ENCODE data around the gene EFCAB5.
A peak's percentile ranks its signal among the peaks of the same experiment; 100 is the strongest.
"Not testable (repeated sequence)": the region's sequence is repeated elsewhere in the genome, so short reads cannot be mapped to it uniquely, and the experiment has no call there.

EFCAB5 gene

DNA sequence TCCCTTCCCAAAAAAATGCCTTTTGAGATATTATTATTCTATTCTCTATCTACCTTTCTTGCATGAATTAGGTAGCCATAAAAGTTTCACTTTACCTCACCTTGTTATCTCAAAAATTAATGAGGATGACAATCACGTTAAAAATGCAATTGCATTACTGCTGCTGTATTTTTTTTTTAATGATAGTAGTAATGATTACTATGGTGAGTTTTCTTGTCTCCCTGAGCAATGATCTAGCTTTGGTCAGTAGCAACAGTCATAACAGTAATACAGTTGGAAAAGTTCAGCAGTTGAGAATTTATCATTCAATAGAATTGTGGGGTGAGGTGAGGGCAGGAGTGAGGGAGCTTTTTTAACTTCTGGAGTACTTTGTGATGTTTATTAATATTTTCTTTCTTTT is at the start of gene EFCAB5:
EFCAB5 (plus strand) TSS at position 301 of the 400 bp plus-strand sequence. CDS start 163 bp downstream, outside the sequence.
- DNase-seq = no peak

DNA sequence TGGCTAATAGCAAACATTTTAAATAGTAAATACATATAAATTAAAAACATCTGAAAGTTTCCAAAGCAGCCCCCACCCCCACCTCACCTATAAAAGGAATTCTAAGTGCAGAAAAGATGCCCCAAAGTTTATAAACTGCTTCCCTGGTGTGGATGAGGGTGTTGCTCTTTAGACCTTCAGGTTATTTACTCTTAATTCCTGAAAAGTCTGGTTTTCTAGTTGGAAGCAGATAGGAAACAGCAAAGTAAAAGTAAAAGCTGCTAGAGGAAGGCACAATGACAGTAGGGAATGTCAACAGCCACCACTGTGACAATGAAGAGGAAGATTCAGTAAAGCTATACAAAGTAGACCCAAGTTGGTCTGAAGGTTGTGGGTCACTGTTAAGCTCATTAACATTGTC is 49.2 kb upstream of the EFCAB5 start:
- no peak for DNase-seq

DNA sequence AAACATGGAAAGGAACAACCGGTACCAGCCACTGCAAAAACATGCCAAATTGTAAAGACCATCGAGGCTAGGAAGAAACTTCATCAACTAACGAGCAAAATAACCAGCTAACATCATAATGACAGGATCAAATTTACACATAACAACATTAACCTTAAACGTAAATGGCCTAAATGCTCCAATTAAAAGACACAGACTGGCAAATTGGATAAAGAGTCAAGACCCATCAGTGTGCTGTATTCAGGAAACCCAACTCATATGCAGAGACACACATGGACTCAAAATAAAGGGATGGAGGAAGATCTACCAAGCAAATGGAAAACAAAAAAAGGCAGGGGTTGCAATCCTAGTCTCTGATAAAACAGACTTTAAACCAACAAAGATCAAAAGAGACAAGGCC is 44.3 kb upstream of the EFCAB5 start:
- DNase-seq = not testable (repeated sequence)

DNA sequence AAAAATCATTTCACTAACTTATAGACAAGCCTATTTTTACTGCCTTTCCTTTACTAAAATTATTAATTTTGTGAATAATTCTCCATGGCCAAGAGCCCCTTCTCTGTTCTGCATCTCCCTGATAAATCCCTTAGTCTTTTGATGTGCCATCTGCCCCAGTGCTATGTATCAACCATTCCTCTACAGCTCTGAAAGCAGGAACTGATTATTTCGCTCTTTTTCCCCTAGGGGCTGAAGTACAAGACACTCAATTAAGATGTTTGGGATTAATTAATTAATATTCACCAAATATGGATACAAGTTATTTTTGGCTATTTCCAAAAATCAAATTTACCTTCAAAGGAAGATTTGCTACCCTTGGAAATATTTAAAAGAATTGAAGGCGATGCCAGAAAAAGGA is 38.0 kb upstream of the EFCAB5 start:
- no peak for DNase-seq

DNA sequence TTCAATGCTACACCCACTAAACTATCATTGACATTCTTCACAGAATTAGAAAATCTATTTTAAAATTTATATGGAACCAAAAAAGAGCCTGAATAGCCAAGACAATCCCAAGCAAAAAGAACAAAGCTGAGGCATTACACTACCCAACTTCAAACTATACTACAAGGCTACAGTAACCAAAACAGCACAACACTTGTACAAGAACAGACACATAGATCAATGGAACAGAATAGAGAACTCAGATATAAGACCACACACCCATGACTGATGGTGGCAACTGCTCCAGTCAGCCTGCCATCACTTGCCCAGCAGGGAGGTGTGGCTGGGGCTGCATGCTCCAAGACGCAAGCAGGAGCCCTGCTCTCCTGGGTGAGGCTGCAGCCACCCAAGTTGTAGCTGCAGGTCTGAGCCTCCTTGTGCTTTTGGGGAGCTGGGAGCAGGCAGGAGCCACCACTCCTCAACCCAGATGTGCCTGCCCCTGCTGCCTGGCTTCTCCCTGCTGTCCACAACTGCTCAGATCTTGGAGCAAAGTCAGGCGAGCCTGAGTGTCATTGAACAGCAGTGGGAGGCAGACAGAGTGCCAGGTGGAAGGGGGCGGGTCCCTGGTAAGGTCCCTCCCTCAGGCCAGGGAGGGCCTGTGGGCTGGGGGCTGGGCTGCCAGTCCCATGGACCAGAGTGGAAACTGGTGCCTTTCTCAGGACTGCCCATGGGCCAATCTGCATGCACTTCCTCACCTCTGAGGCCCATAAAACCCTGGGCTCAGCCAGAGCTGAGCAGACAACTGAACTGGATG is 36.2 kb upstream of the EFCAB5 start:
- DNase-seq = no peak

DNA sequence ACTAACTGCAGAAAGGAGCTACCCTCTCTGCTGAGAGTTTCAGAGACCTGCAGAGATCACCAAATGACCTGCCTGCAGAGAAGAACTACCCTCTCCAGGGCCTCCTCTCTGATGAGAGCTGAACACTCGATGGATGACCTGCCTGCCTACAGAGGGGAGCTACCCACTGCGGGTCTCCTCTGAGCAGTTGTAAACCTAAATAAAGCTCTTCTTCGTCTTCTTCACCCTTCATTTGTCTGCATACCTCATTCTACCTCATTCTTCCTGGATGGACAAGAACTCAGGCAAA is 35.6 kb upstream of the EFCAB5 start:
- no peak for DNase-seq

DNA sequence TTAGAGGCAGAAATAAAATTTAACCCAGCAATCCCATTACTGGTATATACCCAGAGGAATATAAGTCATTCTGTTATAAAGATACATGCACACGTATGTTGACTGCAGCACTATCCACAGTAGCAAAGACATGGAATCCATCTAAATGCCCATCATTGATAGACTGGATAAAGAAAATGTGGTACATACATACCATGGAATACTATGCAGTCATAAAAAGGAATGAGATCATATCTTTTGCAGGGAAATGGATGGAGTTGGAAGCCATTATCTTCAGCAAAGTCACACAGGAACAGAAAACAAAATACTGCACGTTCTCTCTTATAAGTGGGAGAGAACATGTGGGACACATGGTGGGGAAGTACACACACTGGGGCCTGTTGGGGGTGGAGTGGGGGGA is 34.5 kb upstream of the EFCAB5 start:
- DNase-seq = no peak

DNA sequence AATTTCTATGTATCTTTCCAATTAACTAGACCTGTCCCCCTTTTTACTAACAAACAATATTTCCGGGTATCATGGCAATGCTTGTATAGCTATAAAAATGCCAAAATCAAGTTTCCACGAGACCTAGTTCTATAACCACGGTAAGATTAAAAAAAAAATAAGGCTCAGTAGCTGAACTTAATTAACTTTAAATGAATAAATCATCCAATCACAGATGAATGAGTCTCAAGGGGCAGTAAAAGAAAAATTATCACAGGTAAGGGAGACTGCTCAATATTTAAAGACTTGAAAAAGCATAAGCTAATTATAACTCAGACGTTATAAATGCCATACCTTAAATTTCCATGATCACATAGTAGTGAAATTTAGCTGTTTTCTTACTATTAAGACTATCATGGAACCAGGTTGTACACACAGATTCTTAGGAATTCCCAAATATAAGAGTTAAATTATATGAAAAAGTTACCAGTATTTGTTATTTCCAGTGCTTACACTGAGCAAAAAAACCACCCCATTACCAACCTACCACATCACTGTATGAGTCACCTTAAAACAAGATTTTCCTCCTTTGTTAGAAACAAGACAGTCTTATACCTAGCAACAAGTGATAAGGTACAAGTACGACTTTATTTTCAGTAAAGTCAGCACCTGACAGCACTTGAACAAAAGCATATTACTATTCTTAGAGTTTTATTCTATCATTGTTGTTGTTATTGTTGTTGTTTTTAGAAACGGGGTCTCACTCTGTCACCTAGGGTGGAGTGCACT is 32.0 kb upstream of the EFCAB5 start:
- no peak for DNase-seq

DNA sequence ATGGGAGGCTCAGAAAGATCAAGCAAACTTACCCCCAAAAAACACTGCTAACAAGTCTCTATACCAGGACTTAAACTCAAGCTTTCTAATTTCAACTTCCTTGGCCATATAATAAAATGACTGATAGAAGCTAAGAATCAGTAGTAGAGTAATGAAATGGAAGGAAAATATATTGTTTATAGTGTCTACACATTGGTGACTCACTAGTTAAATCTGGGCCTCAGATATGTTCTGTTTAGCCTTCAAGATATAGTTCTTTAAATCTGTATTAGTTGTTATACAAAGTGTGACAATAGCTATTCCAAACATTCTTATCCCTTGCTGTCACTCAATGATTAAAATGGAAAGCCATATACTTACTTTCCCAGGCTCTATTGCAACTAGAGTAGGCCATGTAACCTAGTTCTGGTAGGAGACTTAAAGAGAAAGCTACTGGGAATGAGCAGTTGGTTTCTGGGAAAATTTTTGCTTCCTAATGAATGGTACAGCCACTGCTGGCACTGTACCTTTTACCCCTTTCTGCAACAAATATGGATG is 29.7 kb upstream of the EFCAB5 start:
- DNase-seq = no peak

DNA sequence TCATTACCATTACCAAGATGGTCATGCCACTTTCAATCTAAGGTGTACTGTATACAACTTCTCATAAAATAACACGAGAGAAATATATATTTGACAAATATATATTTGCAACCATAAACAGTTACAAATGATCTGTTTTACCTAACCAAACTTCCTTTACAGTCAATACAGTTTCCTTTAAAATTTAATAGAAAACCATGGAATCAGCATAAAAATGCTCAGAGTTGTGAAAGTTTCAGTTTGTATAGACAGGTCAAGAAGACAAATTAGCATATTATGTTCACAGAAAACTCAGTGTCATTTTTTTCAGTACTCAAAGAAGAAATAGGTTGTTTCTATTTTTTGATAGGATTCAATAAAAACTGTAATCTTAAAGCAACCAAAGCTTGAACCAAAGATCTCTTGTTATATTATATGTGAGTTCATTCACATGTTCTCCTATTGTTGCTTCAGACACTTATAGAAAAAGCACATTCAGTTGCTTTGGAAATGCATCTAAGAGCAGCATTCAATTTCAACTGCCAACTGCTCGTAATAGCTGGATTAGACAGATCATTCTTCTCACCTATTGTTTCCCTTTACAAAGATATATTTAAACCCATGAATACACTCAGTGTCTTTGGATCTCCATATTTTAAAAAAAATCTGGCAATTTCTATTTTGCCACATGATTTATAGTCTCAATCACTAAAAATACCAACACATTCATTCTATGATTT is 26.5 kb upstream of the EFCAB5 start:
- DNase-seq = no peak

DNA sequence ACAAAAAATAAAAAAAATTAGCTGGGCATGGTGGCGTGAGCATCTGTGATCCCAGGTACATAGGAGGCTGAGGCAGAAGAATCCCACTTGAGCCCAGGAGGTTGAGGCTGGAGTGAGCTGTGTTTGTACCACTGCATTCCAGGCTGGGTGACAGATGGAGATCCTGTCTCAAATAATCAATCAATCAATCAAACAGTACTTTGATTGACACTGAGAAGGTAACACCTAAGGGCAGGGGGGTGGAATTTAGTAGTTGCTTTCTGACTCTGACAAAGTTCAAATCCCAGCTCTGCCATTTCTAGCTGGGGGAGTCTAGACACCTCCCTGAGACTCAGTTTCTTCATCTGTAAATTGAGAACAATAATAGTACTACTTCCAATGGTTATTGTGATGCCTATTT is 23.4 kb upstream of the EFCAB5 start:
- no peak for DNase-seq

DNA sequence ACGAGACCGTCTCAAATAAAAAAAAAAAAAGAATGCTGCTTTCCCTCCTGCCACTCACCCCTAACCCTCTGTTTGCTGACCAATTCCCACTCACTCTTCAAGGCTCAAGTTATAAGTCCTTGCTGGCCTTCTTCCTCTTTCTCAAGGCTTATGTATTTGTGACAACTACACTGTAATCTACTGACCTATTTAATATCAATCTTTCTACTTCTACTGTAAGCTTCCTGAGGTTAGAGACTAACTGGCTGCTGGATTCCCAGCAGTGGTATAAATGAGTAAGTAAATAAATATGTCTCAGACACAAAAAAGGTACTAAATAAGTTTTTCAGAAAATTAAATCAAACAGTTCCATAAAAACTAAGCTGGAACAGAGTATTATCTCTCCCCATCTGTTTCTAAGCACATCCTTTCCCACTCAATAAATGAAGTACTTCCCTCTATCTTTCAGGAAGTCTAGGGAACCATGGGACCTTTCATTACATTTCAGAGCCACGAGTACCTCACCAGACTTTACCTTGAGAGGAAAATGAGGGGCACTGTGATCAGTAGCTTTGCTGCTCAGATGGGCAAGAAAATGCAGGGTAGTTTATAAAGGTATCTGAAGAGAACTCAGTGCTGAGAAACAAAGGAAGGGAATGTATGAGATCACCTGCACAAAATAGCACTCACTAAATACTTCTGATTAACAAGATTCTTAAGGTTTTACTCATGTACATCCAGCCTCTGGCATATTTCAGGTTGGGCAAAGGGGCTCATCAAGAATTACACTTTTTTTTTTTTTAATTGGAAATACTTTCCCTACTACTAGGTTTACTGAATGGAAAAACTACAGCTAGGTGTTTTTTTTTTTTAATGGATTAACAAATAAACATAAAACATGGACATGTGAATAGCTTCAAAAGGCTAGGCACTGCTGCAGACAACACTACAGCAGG is 22.2 kb upstream of the EFCAB5 start:
- peak; percentile 41 for DNase-seq

DNA sequence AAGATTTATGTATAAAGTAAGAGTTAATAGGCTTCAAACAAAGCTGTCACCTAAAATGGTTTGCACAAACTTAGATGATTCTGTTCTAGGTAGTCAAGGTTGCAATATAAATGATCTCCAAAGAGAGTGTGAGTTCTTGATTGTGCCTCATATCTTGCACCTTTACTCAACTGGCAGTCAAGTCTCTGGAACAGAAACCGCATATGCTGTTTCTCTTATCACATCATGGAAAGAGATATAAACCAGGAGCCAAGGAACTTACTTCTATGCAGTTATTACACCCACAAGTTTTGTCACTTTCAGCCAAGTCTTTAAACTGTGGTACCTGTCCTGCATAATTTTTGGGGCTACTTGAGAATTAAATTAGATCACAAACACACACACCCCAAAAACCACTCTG is 16.6 kb upstream of the EFCAB5 start:
- no peak for DNase-seq

DNA sequence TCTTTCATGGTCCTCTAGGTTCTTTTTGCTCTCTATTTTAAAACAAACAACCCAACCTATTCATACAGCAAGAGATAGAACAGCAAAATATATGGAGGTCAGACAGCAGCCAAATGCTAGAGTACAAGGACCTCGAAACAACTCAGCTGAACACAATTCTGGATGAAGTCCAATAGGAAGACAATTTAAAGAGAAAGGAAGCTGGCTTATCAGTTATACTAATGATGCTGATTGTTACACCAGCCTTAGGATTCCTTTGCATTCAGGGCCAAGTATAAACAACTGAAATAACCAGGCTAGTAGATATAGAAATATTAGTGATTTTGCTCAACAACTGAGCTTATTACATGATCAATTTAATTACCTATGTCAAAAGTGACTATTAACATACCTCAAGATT is 13.9 kb upstream of the EFCAB5 start:
- DNase-seq = no peak

DNA sequence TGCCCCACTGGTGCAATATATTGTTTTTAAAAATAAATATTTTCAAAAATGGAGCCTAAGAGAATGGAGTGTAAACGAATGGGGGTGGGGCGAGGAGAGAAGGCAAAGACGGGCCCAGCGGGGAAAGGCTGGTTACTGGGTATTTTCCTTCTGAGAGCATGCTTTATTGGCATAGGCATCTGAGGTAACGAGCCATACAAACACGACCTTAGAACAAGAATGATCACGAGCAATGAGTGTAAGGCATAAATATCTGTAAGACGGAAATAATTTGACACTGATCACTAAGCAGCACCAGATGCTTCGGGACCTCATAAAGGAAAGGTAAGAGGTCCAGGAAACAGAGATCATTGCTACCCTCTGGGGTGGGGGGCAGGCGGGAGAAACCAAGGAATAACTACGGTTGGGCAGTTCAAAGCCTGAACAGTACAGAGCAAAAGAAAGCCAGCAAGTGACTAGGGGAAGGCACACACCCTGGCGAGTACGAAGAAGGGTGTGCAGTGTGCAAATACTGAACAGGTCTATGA is 12.4 kb upstream of the EFCAB5 start:
- peak; percentile 16 for DNase-seq

DNA sequence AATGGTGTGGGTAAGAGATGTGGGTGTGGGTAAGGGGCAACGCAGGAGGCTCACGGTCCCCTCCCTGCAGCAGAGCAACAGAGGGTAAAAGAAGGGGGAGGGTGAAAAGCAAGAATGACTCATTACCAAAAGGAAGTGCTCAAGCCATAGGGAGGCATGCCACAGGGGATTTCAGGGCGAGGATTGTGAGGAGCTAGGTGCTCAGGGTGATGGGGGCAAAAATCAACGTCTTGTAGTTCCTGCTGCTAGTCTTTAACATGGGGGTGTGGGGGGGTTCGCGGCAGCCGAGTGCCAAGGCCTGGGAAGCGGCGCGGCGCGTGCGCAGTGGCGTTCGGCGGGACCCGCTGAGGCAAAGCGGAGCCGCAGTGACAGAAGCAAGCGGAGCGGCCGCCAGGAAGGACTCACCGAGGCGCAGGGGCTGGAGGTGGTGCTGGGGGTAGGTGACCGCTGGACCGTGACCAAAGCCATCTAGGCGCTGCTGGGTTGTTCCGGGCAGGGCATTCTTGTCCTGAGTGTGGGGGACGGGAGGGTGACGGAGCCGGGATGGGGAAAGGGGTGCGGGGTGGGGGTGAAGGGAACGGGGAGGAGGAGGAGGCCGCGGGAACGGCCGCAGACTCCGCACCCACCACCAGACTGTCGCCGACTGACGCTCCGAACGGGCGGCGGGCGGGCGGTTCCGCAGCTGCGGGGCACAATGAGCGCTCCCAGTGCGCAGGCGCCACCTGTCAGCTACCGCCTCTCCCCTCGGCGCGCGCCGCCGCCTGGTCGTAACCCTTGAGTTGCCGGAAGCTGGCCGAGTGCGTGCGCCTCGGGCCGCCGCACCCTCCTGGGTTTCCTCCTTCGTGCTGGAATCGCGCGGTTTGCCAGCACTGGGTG is 11.7 kb upstream of the EFCAB5 start, which contains the start of gene SSH2:
SSH2 (minus strand) TSS at position 696 of the 876 bp plus-strand sequence; CDS start at position 468, 228 bp downstream.
- DNase-seq = peak; percentile 94

DNA sequence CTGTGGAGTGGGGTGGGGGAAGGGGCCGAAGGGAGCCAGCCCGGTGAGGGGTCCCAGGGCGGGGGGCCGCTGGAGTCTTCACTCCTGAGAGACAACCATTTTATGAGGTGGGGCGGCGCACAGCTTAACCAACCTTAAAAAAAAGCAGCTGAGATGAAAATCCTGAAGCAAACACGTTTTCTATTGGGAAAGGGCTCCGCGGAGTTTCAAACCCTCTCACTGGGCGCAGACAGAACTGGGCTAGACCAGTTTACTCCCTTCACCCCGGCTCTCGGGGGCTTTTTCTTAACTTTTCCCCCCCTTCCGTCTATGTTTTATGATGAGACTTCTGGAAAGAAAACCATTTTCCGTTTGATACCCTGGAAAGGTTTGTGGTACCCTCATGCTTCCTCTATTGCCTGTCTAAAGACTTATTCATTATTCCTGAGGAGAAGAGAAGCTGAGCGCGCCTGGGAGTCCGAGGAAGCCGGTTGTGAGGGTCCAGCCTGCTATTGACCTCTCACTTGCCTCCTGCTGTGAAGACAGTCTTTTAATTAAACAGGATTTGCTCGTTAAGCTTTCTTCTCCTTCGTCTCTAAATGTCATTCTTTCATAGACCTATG is 10.9 kb upstream of the EFCAB5 start:
- peak; percentile 16 for DNase-seq

DNA sequence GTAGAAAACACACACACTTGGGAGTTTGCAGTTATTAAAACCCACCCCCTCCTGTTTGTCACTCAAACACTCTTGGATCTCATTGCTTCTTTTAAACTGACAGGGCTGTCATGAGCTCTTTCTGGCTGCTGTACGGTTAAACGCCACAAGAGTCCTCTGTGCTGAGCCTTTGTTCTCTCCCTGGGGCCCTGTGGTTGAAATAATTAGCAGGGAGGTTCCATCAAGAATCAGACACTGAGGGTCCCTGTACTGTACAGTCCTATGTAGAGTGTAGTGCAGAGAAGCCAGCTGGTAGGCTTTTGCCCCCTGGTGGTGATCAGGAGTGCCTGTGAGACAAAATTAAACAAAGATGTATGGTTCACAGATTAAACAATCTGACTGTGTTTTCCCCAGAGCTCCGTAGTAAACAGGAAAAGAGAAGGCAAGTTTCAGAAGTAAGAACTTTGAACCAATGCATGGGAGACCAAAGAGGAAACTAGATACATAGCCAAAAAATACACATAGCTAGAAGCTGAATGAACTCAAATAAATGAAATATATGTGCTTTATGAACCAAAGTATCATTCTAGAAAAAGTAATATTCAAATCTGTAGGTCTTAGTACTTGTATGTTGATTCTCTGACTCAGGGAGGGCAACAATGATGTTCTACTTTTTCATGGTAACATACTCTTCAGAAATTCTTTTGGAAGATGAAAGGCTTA is 10.1 kb upstream of the EFCAB5 start:
- peak; percentile 77 for DNase-seq

DNA sequence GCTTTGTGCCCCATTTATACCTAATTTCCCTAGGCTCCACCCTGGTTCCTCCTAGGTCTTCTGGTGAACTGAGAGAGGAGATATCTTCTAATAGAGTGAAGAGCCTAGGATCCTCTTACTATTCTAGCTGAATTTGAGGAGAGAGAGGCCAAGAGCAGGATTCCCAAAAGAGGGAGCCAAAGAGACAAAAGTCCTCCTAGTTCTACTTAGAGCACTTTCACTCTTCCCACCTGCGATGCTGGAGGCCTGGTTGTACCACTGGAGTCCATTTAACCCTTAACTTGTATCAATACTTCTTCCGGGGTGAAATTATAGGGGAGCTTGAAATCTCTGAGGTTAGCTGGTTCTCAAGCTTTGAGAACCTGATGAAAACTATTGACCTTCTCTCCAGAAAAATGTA is 8.1 kb upstream of the EFCAB5 start:
- no peak for DNase-seq

DNA sequence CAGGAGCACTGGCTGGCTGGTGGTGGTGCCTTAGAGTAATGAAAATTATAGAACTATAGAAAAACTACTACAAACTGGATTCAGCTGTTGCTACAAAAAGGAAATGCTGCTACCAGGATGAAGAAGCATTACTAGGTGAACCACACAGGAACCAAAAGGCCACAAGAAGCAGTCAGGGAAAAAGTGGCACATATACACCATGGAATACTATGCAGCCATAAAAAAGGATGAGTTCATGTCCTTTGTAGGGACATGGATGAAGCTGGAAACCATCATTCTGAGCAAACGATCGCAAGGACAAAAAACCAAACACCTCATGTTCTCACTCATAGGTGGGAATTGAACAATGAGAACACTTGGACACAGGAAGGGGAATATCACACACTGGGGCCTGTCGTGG is 5.5 kb upstream of the EFCAB5 start:
- not testable (repeated sequence) for DNase-seq
